Heart right ventricle (tissue), 16 donors: ENCODE data around the gene MXI1. TPM values are rescaled to one million over a fixed set of nuclear protein-coding genes. Genes with fewer than 3 reads are reported as not detected.

Experiments used
- ATAC-seq, 8 donors: fragments of 200-7000 bp; cut with Tn5 transposase; one replicate each; pipeline ENCODE4 v1.9.1; 2020; ENCODE audit warnings: mild to moderate bottlenecking in 8 of 8, moderate library complexity in 8 of 8, moderate number of reproducible peaks in 1 of 8
- DNase-seq, 2 donors: peaks; one replicate each; pipeline ENCODE4 v3.0.0-alpha.2; 2020
- H3K27ac ChIP-seq, 10 donors: fragments of 200-600 bp; sonication (generic) in 2 of 10; one replicate each; pipeline versions ENCODE4 v1.5.0 to v1.8.0; 2020 to 2022; ENCODE audit warnings: mild to moderate bottlenecking in 3 of 10
- H3K27me3 ChIP-seq, 7 donors: fragments of 200-600 bp; one replicate each; pipeline ENCODE4 v1.8.0; 2021 to 2022; ENCODE audit warnings: mild to moderate bottlenecking in 2 of 7
- H3K36me3 ChIP-seq, 9 donors: fragments of 200-600 bp; sonication (generic) in 1 of 9; one replicate each; pipeline versions ENCODE4 v1.5.0 to v1.8.0; 2020 to 2022; ENCODE audit warnings: mild to moderate bottlenecking in 2 of 9
- H3K4me1 ChIP-seq, 9 donors: fragments of 200-600 bp; sonication (generic) in 1 of 9; one replicate each; pipeline versions ENCODE4 v1.5.0 to v1.8.0; 2020 to 2022; ENCODE audit warnings: mild to moderate bottlenecking in 4 of 9
- H3K4me3 ChIP-seq, 10 donors: fragments of 200-600 bp; sonication (generic) in 2 of 10; one replicate each; pipeline versions ENCODE4 v1.5.0 to v1.8.0; 2020 to 2022; ENCODE audit warnings: mild to moderate bottlenecking in 7 of 10, moderate library complexity in 2 of 10
- H3K9me3 ChIP-seq, 11 donors: fragments of 200-600 bp in 10 of 11; sonication (generic) in 2 of 11; one replicate each; pipeline versions ENCODE4 v1.5.0 to v1.8.0; 2013 to 2022; ENCODE audit warnings: mild to moderate bottlenecking in 2 of 11, control low read depth in 1 of 11, moderate library complexity in 1 of 11
- CTCF ChIP-seq, 9 donors: fragments of 200-600 bp; sonication (generic) in 2 of 9; IDR thresholded peaks; one replicate each; pipeline versions ENCODE4 v1.5.0 to v1.8.0; 2021 to 2022; ENCODE audit warnings: antibody characterized with exemption in 9 of 9, mild to moderate bottlenecking in 5 of 9, moderate library complexity in 1 of 9
- WGBS, 2 donors: extraction: QIAGEN DNeasy Blood & Tissue Kit; methylation state at CpG; one replicate each; pipeline ENCODE4 v1.1.7; 2013; ENCODE audit warnings: inconsistent platforms in 1 of 2; 5-methylcytosine and 5-hydroxymethylcytosine counted together
- intact Hi-C, 10 donors: fragments of 100-400 bp; cut with DNase I; formaldehyde crosslinking; loops; one replicate each; pipeline versions ENCODE4 v1.11.1 to v1.14.2; 2022
- polyA plus RNA-seq, 2 donors: library from polyadenylated mRNA; stranded (reverse); fragments of 200-250 nt; gene quantifications; one replicate each; pipeline ENCODE4 v1.2.3, GENCODE V29; 2013
- total RNA-seq, 10 donors: library from RNA; stranded (reverse); fragmentation: NEBNext Ultra II Directional in 3 of 10; extraction: Animal tissue kit (Norgen Biotek cat#: 25700) in 3 of 10; gene quantifications; one replicate each; pipeline versions ENCODE4 v1.2.1 to v1.2.4, GENCODE V29; 2021 to 2023
- donor health status: Arrhythmogenic right ventricular cardiomyopathy.
- donor health status: ischemic (EF 13 %, LVEDD 7.1; RV severe dilation, severe dysfunction).
- donor health status: healthy with polysubstance abuse.
- donor health status: DM: no; HTN: yes; CAD: no.
- donor health status: DM: no; HTN: no; CAD: no.
- donor health status: ischemic (EF 25% LVEDD 6.9; RV normal size, moderate dysfunction).
- donor health status: ischemic (EF 25% LVEDD 5.7; RV mildly dilated, moderate dysfunction).
- donor health status: healthy.
- donor health status: DM: yes; HTN: yes; CAD: no.
- donor health status: Ischemic cardiomyopathy.
- donor health status: ischemic (EF 35%, LVEDD 5.7; RV mildly dilated, moderate dysfunction).
- donor health status: nonischemic (EF 11% LVEDD 7.7; RV severe dilation, severe dysfunction).
- donor health status: DM: yes; HTN: yes; CAD: no.
- donor health status: PGD.
- donor health status: ischemic (EF 29% LVEDD 5.4; RV normal size, mild dysfunction).
- donor health status: nonischemic (EF 23%, LVEDD 6.1; RV moderate dilation, normal function).

MXI1 gene
- total and polyA plus RNA-seq, 12 donors = 27.3 to 100 (median 61.3) TPM

- Histone ChIP-seq H3K9me3 (peaks cover 0 to 12% (median 6%) of the 10 kb centered on the region in 11 donors), H3K4me1 (peaks cover 0 to 29% (median 11%) of the 10 kb centered on the region in 9 donors)
These were observed 44.7 kb downstream of the MXI1 start for GRCh38 chr10:110252151-110252550.

GRCh38 chr10:110254467-110254866 is 47.1 kb downstream of the MXI1 start:
- intact Hi-C loops = no loop called here
- Histone ChIP-seq H3K27me3 (no peaks in the 10 kb centered on the region), H3K27ac (peak overlapping the region in 1 of 10 donors; percentile 13), H3K9me3 (peaks cover 0 to 12% (median 6%) of the 10 kb centered on the region in 11 donors), H3K36me3 (peaks cover 0 to 15% (median 0%) of the 10 kb centered on the region in 9 donors), H3K4me1 (peaks cover 0 to 37% (median 25%) of the 10 kb centered on the region in 9 donors), H3K4me3 (no peak overlapping the region)
- no peak for ATAC-seq
- no peak for TF ChIP-seq CTCF (IDR thresholded peaks at IDR 0.05)
- DNase-seq = no peak

More at GRCh38 chr10:110252151-110252550, 44.7 kb downstream of the MXI1 start:
- ATAC-seq = no peak
- no peak overlapping the region for H3K27ac ChIP-seq
- H3K36me3 ChIP-seq = peaks cover 0 to 27% (median 0%) of the 10 kb centered on the region in 9 donors
- H3K27me3 ChIP-seq = no peaks in the 10 kb centered on the region
- no peak for DNase-seq
- intact Hi-C loops = no loop called here
- no peak for TF ChIP-seq CTCF (IDR thresholded peaks at IDR 0.05)
- no peak overlapping the region for H3K4me3 ChIP-seq
- 91 to 92% methylated on average over 1 of the region's 1 CpG for WGBS, 2 donors

GRCh38 chr10:110258542-110258941 is 51.1 kb downstream of the MXI1 start:
- 56 to 61% methylated on average over 1 of the region's 1 CpG for WGBS, 2 donors
- intact Hi-C loops = no loop called here
- peaks cover 0 to 15% (median 0%) of the 10 kb centered on the region in 9 donors for H3K36me3 ChIP-seq
- TF ChIP-seq CTCF (IDR thresholded peaks at IDR 0.05) = no peak
- peaks cover 3 to 58% (median 36%) of the 10 kb centered on the region in 9 donors for H3K4me1 ChIP-seq
- DNase-seq = no peak
- no peaks in the 10 kb centered on the region for H3K27me3 ChIP-seq
- H3K9me3 ChIP-seq = peaks cover 0 to 12% (median 6%) of the 10 kb centered on the region in 11 donors
- ATAC-seq = no peak
- peak overlapping the region in 3 of 10 donors; percentile 2 to 32 (median 5) for H3K27ac ChIP-seq
- H3K4me3 ChIP-seq = no peak overlapping the region

- ATAC-seq (no peak), DNase-seq (no peak)
- peaks cover 0 to 15% (median 0%) of the 10 kb centered on the region in 9 donors for H3K36me3 ChIP-seq
- peaks cover 3 to 60% (median 36%) of the 10 kb centered on the region in 9 donors for H3K4me1 ChIP-seq
- no peak overlapping the region for H3K4me3 ChIP-seq
- TF ChIP-seq CTCF (IDR thresholded peaks at IDR 0.05) = no peak
- H3K27ac ChIP-seq = peak overlapping the region in 2 of 10 donors; percentile 2 to 64
- intact Hi-C loops = no loop called here
- H3K9me3 ChIP-seq = peaks cover 0 to 12% (median 6%) of the 10 kb centered on the region in 11 donors
- H3K27me3 ChIP-seq = no peaks in the 10 kb centered on the region
These were observed 51.9 kb downstream of the MXI1 start for GRCh38 chr10:110259317-110259716.
